ENCODE results near the gene DDX46.

GRCh38 chr5:134714541-134714940 lies 44.0 kb upstream of the DDX46 start:
- no peak for TF ChIP-seq CTCF (conservative IDR thresholded peaks at IDR 0.05; ENCODE audit: low read length)
- TF ChIP-seq EZH2phosphoT487 (IDR thresholded peaks at IDR 0.05; ENCODE audit: borderline replicate concordance, low read depth, low read length), result no peak
